C4-2B (cell line): ENCODE data around the gene STK17A.

ENCODE experiments used
- CTCF ChIP-seq: fragments of 450-650 bp; conservative IDR thresholded peaks from 2 replicates; pipeline ENCODE4 v1.5.1; 2017; ENCODE audit warnings: mild to moderate bottlenecking
- ZFX ChIP-seq: fragments of 450-650 bp; IDR thresholded peaks from 2 replicates; pipeline ENCODE4 v1.6.1; 2017

GRCh38 chr7:43653466-43653865, 70.6 kb downstream of the STK17A start:
- TF ChIP-seq CTCF (no peak), ZFX (no peak)
